Pancreas (tissue), 10 donors: ENCODE results near the gene OR5D16. TPM values are rescaled to one million over a fixed set of nuclear protein-coding genes. Genes with fewer than 3 reads are reported as not detected.

ENCODE experiments used
- ATAC-seq, 4 donors: fragments of 200-7000 bp; cut with Tn5 transposase; one replicate each; pipeline versions ENCODE4 v1.8.0 to v1.9.1; 2020; ENCODE audit warnings: mild to moderate bottlenecking in 4 of 4, moderate library complexity in 4 of 4
- DNase-seq, 6 donors: peaks; one replicate each; pipeline ENCODE4 v3.0.0-alpha.2; 2020
- FAIRE-seq: peaks from 2 replicates; lab custom pipeline; 2012; peaks lifted over from hg19 to GRCh38; lab: Jason Lieb, UNC
- H3K27ac ChIP-seq, 4 donors: fragments of 200-600 bp; sonication (generic); 1 replicate in 3 of 4; 2 replicates in 1 of 4; pipeline versions ENCODE4 v1.5.0 to v1.8.0; 2020
- H3K27me3 ChIP-seq, 4 donors: fragments of 200-600 bp; one replicate each; pipeline ENCODE4 v1.8.0; 2021
- H3K36me3 ChIP-seq, 3 donors: fragments of 200-600 bp; sonication (generic) in 1 of 3; one replicate each; pipeline versions ENCODE4 v1.5.0 to v1.8.0; 2020 to 2021
- H3K4me1 ChIP-seq, 3 donors: fragments of 200-600 bp; one replicate each; pipeline ENCODE4 v1.8.0; 2021
- H3K4me3 ChIP-seq, 4 donors: fragments of 200-600 bp; sonication (generic) in 2 of 4; one replicate each; pipeline versions ENCODE4 v1.5.0 to v1.8.0; 2020 to 2021
- H3K9me3 ChIP-seq, 4 donors: fragments of 200-600 bp; one replicate each; pipeline ENCODE4 v1.8.0; 2021
- CTCF ChIP-seq, 4 donors: fragments of 200-600 bp; sonication (generic) in 3 of 4; IDR thresholded peaks; one replicate each; pipeline versions ENCODE4 v1.5.0 to v1.8.0; 2021; ENCODE audit warnings: antibody characterized with exemption in 4 of 4
- WGBS, 2 donors: extraction: QIAGEN DNeasy Blood & Tissue Kit; methylation state at CpG; one replicate each; pipeline ENCODE4 v1.1.7; 2013; 5-methylcytosine and 5-hydroxymethylcytosine counted together
- intact Hi-C, 3 donors: fragments of 100-400 bp; cut with DNase I; formaldehyde crosslinking; loops; one replicate each; pipeline versions ENCODE4 v1.11.1 to v1.14.2; 2022
- polyA plus RNA-seq, 2 donors: library from polyadenylated mRNA; stranded (reverse); fragments of 200-250 nt; gene quantifications; one replicate each; pipeline ENCODE4 v1.2.3, GENCODE V29; 2013
- total RNA-seq, 6 donors: library from RNA; stranded (reverse); fragmentation: NEBNext Ultra II Directional in 4 of 6; extraction: Animal tissue kit (Norgen Biotek cat#: 25700) in 4 of 6; gene quantifications; one replicate each; pipeline versions ENCODE4 v1.2.1 to v1.2.4, GENCODE V29; 2021 to 2023
- donor health status: healthy with polysubstance abuse.
- donor health status: DM: no; HTN: no; CAD: no; lungs with moderate emphysema.
- donor health status: DM: no; HTN: no; CAD: no.
- donor health status: control.
- donor health status: control.
- donor health status: Bipolar disorder and iron deficiency.
- donor health status: DM: yes; HTN: yes; CAD: no.
- donor health status: DM: no; HTN: no; CAD: no.
- donor health status: DM: no; HTN: no; CAD: no.
- donor health status: DM: yes; HTN: yes; CAD: no.

OR5D16 gene
- total RNA-seq = not detected
- polyA plus RNA-seq = not detected

- no peak for FAIRE-seq
- H3K9me3 ChIP-seq = no peaks in the 10 kb centered on the region
- H3K36me3 ChIP-seq = no peaks in the 10 kb centered on the region
- intact Hi-C loops = no loop called here
- no peak for ATAC-seq
- H3K27me3 ChIP-seq = no peaks in the 10 kb centered on the region
- 11 to 23% methylated on average over 3 of the region's 3 CpGs for WGBS, 2 donors
- H3K27ac ChIP-seq = no peak within 1 kb of the TSS
- no peaks in the 10 kb centered on the region for H3K4me1 ChIP-seq
- no peak within 1 kb of the TSS for H3K4me3 ChIP-seq
- TF ChIP-seq CTCF (IDR thresholded peaks at IDR 0.05) = no peak
- DNase-seq = no peak
These were observed at the start of gene OR5D16 for GRCh38 chr11:55838452-55838851. Gene OR5D16 (plus strand): TSS chr11:55838752. CDS start chr11:55838752, 0 bp downstream.

- no peaks in the 10 kb centered on the region for H3K4me1 ChIP-seq
- H3K27ac ChIP-seq = no peak overlapping the region
- DNase-seq (no peak), ATAC-seq (no peak), FAIRE-seq (no peak)
- no peaks in the 10 kb centered on the region for H3K9me3 ChIP-seq
- no peak overlapping the region for H3K4me3 ChIP-seq
- no peaks in the 10 kb centered on the region for H3K27me3 ChIP-seq
- no peaks in the 10 kb centered on the region for H3K36me3 ChIP-seq
- WGBS, 2 donors = 68 to 81% methylated on average over 1 of the region's 1 CpG
- intact Hi-C loops = no loop called here
- no peak for TF ChIP-seq CTCF (IDR thresholded peaks at IDR 0.05)
These were observed 46.9 kb upstream of the OR5D16 start for GRCh38 chr11:55791606-55792005.

GRCh38 chr11:55793321-55793720 lies 45.2 kb upstream of the OR5D16 start:
- no peak for DNase-seq
- 38 to 57% methylated on average over 2 of the region's 2 CpGs for WGBS, 2 donors
- no peaks in the 10 kb centered on the region for H3K4me1 ChIP-seq
- TF ChIP-seq CTCF (IDR thresholded peaks at IDR 0.05) = no peak
- H3K27ac ChIP-seq = no peak overlapping the region
- ATAC-seq = no peak
- no peaks in the 10 kb centered on the region for H3K36me3 ChIP-seq
- intact Hi-C loops = no loop called here
- no peaks in the 10 kb centered on the region for H3K9me3 ChIP-seq
- no peak for FAIRE-seq
- no peak overlapping the region for H3K4me3 ChIP-seq
- H3K27me3 ChIP-seq = no peaks in the 10 kb centered on the region

GRCh38 chr11:55795256-55795655 lies 43.3 kb upstream of the OR5D16 start, which contains the start of gene OR5D14:
Gene OR5D14 (plus strand): TSS chr11:55795556. CDS start chr11:55795556, 0 bp downstream.
- intact Hi-C loops = no loop called here
- Histone ChIP-seq H3K27ac (no peak within 1 kb of the TSS), H3K4me1 (no peaks in the 10 kb centered on the region), H3K4me3 (no peak within 1 kb of the TSS), H3K36me3 (no peaks in the 10 kb centered on the region), H3K9me3 (no peaks in the 10 kb centered on the region), H3K27me3 (no peaks in the 10 kb centered on the region)
- no peak for TF ChIP-seq CTCF (IDR thresholded peaks at IDR 0.05)
- FAIRE-seq = no peak
- ATAC-seq = no peak
- DNase-seq = no peak

GRCh38 chr11:55806248-55806647 lies 32.3 kb upstream of the OR5D16 start:
- 77 to 83% methylated on average over 1 of the region's 1 CpG for WGBS, 2 donors
- H3K36me3 ChIP-seq = no peaks in the 10 kb centered on the region
- no peak overlapping the region for H3K4me3 ChIP-seq
- no peaks in the 10 kb centered on the region for H3K4me1 ChIP-seq
- intact Hi-C loops = no loop called here
- no peak for TF ChIP-seq CTCF (IDR thresholded peaks at IDR 0.05)
- ATAC-seq = no peak
- H3K9me3 ChIP-seq = no peaks in the 10 kb centered on the region
- no peak for FAIRE-seq
- no peak overlapping the region for H3K27ac ChIP-seq
- no peaks in the 10 kb centered on the region for H3K27me3 ChIP-seq
- DNase-seq = no peak
